MM.1S (cell line): ENCODE measurements around the gene EXOSC5.

Experiments
- DNase-seq: peaks from one replicate; pipeline ENCODE4 v3.0.0-alpha.2; 2015
- H2AFZ ChIP-seq: fragments of 300-600 bp; sonication (generic); 2 replicates; pipeline ENCODE4 v1.6.0; 2016; ENCODE audit warnings: antibody characterized with exemption, low read length
- H3F3A ChIP-seq: fragments of 300-600 bp; sonication (generic); 2 replicates; pipeline ENCODE4 v1.6.1; 2016; ENCODE audit warnings: mild to moderate bottlenecking, antibody characterized with exemption, low read length, moderate library complexity, mixed read lengths; ENCODE audit not compliant: insufficient read depth
- H3K27ac ChIP-seq: fragments of 300-600 bp; sonication (generic); 2 replicates; pipeline ENCODE4 v1.5.1; 2016; ENCODE audit warnings: mild to moderate bottlenecking, low read length
- H3K27me3 ChIP-seq: fragments of 300-600 bp; sonication (generic); replicated peaks from 2 replicates; pipeline ENCODE4 v1.6.0; 2016; ENCODE audit warnings: low read length; ENCODE audit not compliant: insufficient read depth
- H3K36me3 ChIP-seq: fragments of 300-600 bp; sonication (generic); replicated peaks from 2 replicates; pipeline ENCODE4 v1.6.1; 2016; ENCODE audit warnings: mild to moderate bottlenecking, low read length, mixed read lengths; ENCODE audit not compliant: insufficient read depth
- H3K4me1 ChIP-seq: fragments of 300-600 bp; sonication (generic); 2 replicates; pipeline ENCODE4 v1.6.1; 2016; ENCODE audit warnings: low read length, mixed read lengths
- H3K4me2 ChIP-seq: fragments of 300-600 bp; sonication (generic); 2 replicates; pipeline ENCODE4 v1.6.0; 2016; ENCODE audit warnings: low read depth, low read length
- H3K4me3 ChIP-seq: fragments of 300-600 bp; sonication (generic); 2 replicates; pipeline ENCODE4 v1.5.1; 2016; ENCODE audit warnings: low read length, mixed read lengths
- H3K79me2 ChIP-seq: fragments of 300-600 bp; sonication (generic); 2 replicates; pipeline ENCODE4 v1.6.1; 2016; ENCODE audit warnings: mixed run types, low read length, mixed read lengths
- H3K9ac ChIP-seq: fragments of 300-600 bp; sonication (generic); 2 replicates; pipeline ENCODE4 v1.6.1; 2016; ENCODE audit warnings: low read length, mixed read lengths
- H3K9me2 ChIP-seq: fragments of 300-600 bp; sonication (generic); replicated peaks from 2 replicates; pipeline ENCODE4 v1.6.1; 2016; ENCODE audit warnings: mild to moderate bottlenecking, low read length, mixed read lengths; ENCODE audit not compliant: insufficient read depth
- H3K9me3 ChIP-seq: fragments of 300-600 bp; sonication (generic); replicated peaks from 2 replicates; pipeline ENCODE4 v1.6.1; 2016; ENCODE audit warnings: mild to moderate bottlenecking, low read length, mixed read lengths; ENCODE audit not compliant: insufficient read depth
- H4K20me1 ChIP-seq: fragments of 300-600 bp; sonication (generic); 2 replicates; pipeline ENCODE4 v1.6.1; 2016; ENCODE audit warnings: mild to moderate bottlenecking, low read length, moderate library complexity, mixed read lengths; ENCODE audit not compliant: insufficient read depth
- CTCF ChIP-seq: fragments of 300-600 bp; sonication (generic); IDR thresholded peaks from 2 replicates; pipeline ENCODE4 v1.5.1; 2016; ENCODE audit warnings: antibody characterized with exemption, low read length, mixed read lengths
- EZH2 ChIP-seq: fragments of 300-600 bp; sonication (generic); optimal IDR thresholded peaks from 2 replicates; pipeline ENCODE3; 2017; ENCODE audit warnings: low read depth, mild to moderate bottlenecking, antibody characterized with exemption, low read length, mixed read lengths
- EZH2phosphoT487 ChIP-seq: fragments of 300-600 bp; sonication (generic); IDR thresholded peaks from 2 replicates; pipeline ENCODE4 v1.6.1; 2018; ENCODE audit warnings: antibody characterized with exemption, low read length

Gene EXOSC5

DNA sequence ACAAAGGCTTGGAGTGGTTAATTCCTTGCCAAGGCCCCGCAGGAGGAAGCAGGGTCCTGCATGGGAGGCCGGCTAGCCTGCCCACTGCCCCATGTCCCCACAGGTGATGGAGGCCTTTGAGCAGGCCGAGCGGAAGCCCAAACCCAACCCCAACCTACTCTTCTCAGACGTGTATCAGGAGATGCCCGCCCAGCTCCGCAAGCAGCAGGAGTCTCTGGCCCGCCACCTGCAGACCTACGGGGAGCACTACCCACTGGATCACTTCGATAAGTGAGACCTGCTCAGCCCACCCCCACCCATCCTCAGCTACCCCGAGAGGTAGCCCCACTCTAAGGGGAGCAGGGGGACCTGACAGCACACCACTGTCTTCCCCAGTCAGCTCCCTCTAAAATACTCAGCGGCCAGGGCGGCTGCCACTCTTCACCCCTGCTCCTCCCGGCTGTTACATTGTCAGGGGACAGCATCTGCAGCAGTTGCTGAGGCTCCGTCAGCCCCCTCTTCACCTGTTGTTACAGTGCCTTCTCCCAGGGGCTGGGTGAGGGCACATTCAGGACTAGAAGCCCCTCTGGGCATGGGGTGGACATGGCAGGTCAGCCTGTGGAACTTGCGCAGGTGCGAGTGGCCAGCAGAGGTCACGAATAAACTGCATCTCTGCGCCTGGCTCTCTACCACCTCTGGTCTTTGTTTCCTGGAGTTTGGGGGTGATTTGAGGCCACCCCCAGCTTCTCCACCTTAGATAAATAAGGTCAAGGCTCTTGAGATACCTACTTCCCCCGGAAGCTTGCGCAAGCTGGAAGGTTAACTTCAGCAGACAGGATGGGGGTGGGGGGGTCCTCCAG lies 27.4 kb upstream of the EXOSC5 start:
- H3K79me2 ChIP-seq: no peaks in the 10 kb centered on the region
- no peak overlapping the region for H3K9ac ChIP-seq
- no peak for DNase-seq
- no peak overlapping the region for H3K4me3 ChIP-seq
- no peaks in the 10 kb centered on the region for H3K36me3 ChIP-seq
- H3K9me3 ChIP-seq: no peaks in the 10 kb centered on the region
- TF ChIP-seq EZH2 (no peak), EZH2phosphoT487 (no peak), CTCF (no peak)
- no peaks in the 10 kb centered on the region for H3K27me3 ChIP-seq
- H3K27ac ChIP-seq: no peak overlapping the region
- no peaks in the 10 kb centered on the region for H4K20me1 ChIP-seq
- no peak overlapping the region for H2AFZ ChIP-seq
- no peaks in the 10 kb centered on the region for H3K9me2 ChIP-seq
- no peaks in the 10 kb centered on the region for H3K4me1 ChIP-seq
- no peaks in the 10 kb centered on the region for H3F3A ChIP-seq
- no peak overlapping the region for H3K4me2 ChIP-seq

DNA sequence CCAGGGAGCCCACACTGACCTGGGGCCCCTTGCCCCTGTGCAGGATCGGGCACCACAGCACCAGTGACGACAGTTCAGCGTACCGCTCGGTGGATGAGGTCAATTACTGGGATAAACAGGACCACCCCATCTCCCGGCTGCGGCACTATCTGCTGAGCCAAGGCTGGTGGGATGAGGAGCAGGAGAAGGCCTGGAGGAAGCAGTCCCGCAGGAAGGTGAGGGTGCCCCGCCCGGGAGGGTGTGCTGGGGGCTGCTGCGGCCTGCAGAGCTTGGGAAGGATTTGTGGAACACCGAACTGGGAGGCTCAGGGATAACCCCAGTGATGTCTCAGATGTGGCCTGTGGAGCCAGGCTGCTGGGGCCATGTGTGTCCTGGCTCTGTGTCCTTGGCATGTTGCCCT lies 25.8 kb upstream of the EXOSC5 start:
- DNase-seq: no peak
- Histone ChIP-seq H3K9me3 (no peaks in the 10 kb centered on the region), H3F3A (no peaks in the 10 kb centered on the region), H3K36me3 (no peaks in the 10 kb centered on the region), H3K4me3 (no peak overlapping the region), H3K4me2 (no peak overlapping the region), H3K4me1 (no peaks in the 10 kb centered on the region), H3K79me2 (no peaks in the 10 kb centered on the region), H3K27me3 (no peaks in the 10 kb centered on the region), H3K9me2 (no peaks in the 10 kb centered on the region), H3K9ac (no peak overlapping the region), H2AFZ (no peak overlapping the region), H4K20me1 (no peaks in the 10 kb centered on the region), H3K27ac (no peak overlapping the region)
- TF ChIP-seq CTCF (no peak), EZH2phosphoT487 (no peak), EZH2 (no peak)

DNA sequence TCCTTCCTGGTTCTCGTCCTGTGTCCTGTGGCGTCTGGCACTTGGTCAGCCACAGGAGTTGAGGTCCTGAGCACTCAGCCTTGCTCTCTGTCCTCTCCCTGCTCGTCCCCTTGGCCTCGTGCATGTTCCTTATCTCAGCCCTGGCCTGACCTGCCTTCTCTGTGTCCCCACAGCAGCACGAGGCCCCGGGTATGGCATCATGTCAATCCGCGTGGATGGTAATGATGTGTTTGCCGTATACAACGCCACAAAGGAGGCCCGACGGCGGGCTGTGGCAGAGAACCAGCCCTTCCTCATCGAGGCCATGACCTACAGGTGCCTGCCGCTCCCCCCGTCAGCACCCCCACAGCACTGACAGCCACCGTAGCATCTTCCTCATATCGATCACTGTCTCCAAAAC lies 25.3 kb upstream of the EXOSC5 start:
- TF ChIP-seq EZH2 (no peak), EZH2phosphoT487 (no peak), CTCF (no peak)
- Histone ChIP-seq H4K20me1 (no peaks in the 10 kb centered on the region), H3K9ac (no peak overlapping the region), H3K9me2 (no peaks in the 10 kb centered on the region), H3K27ac (no peak overlapping the region), H3K79me2 (no peaks in the 10 kb centered on the region), H3K4me3 (no peak overlapping the region), H3K4me2 (no peak overlapping the region), H3K27me3 (no peaks in the 10 kb centered on the region), H3K9me3 (no peaks in the 10 kb centered on the region), H3K36me3 (no peaks in the 10 kb centered on the region), H2AFZ (no peak overlapping the region), H3F3A (no peaks in the 10 kb centered on the region), H3K4me1 (no peaks in the 10 kb centered on the region)
- DNase-seq: no peak
